Measurements from ENCODE around the gene ARNT2. TPM values are rescaled to one million over a fixed set of nuclear protein-coding genes. Genes with fewer than 3 reads are reported as not detected.
"Not testable (repeated sequence)": the region's sequence is repeated elsewhere in the genome, so short reads cannot be mapped to it uniquely, and the experiment has no call there.

ARNT2 gene
- total and polyA plus RNA-seq, 4 donors = 2.0 to 12.2 (median 5.5) TPM

DNA sequence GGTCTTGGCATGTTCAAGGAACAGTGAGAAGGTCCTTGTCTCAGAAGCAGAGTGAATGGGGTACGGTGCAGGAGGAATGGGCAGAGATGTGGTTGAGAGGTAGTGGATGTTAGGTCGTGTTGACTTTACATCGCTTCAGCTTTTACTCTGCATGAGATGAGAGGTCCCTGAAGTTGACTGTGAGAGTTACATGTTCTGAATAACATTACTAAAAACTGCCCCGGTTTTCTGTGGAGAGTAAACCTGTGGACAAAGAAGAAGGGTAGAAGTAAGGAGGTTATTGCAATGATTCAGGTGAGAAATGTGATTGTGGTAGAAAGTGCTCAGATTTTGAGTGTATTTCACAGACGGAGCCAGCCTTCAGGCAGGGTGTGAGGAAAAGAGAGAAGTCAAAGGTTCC lies 105.6 kb downstream of the ARNT2 start:
- Histone ChIP-seq H3K36me3 (ENCODE audit: control insufficient read depth in 4 of 4, insufficient read depth in 4 of 4, low read length in 4 of 4) (peaks cover 0 to 19% (median 6%) of the 10 kb centered on the region in 4 donors), H3K4me1 (ENCODE audit: control insufficient read depth in 5 of 5, insufficient read depth in 5 of 5, low read length in 5 of 5) (peaks cover 0 to 16% (median 5%) of the 10 kb centered on the region in 5 donors), H3K9ac (ENCODE audit: insufficient read depth in 1 of 2, low read length in 2 of 2) (no peak overlapping the region), H3K9me3 (ENCODE audit: control insufficient read depth in 4 of 4, insufficient read depth in 3 of 4, low read length in 3 of 4) (peaks cover 0 to 2% (median under 1%) of the 10 kb centered on the region in 4 donors), H3K27me3 (ENCODE audit: control insufficient read depth in 3 of 3, insufficient read depth in 3 of 3, low read length in 2 of 3) (no peaks in the 10 kb centered on the region), H3K4me3 (no peak overlapping the region), H3K27ac (ENCODE audit: low read depth in 1 of 2, low read length in 1 of 2) (no peak overlapping the region)
- WGBS, 2 donors = 90% methylated on average over 5 of the region's 5 CpGs
- no peak for ATAC-seq (ENCODE audit: insufficient read depth, low FRiP score)
- TF ChIP-seq, protein P1, sequence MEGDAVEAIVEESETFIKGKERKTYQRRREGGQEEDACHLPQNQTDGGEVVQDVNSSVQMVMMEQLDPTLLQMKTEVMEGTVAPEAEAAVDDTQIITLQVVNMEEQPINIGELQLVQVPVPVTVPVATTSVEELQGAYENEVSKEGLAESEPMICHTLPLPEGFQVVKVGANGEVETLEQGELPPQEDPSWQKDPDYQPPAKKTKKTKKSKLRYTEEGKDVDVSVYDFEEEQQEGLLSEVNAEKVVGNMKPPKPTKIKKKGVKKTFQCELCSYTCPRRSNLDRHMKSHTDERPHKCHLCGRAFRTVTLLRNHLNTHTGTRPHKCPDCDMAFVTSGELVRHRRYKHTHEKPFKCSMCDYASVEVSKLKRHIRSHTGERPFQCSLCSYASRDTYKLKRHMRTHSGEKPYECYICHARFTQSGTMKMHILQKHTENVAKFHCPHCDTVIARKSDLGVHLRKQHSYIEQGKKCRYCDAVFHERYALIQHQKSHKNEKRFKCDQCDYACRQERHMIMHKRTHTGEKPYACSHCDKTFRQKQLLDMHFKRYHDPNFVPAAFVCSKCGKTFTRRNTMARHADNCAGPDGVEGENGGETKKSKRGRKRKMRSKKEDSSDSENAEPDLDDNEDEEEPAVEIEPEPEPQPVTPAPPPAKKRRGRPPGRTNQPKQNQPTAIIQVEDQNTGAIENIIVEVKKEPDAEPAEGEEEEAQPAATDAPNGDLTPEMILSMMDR (IDR thresholded peaks at IDR 0.05; ENCODE audit: control extremely low read depth, extremely low read depth) = no peak
- DNase-seq = no peak

DNA sequence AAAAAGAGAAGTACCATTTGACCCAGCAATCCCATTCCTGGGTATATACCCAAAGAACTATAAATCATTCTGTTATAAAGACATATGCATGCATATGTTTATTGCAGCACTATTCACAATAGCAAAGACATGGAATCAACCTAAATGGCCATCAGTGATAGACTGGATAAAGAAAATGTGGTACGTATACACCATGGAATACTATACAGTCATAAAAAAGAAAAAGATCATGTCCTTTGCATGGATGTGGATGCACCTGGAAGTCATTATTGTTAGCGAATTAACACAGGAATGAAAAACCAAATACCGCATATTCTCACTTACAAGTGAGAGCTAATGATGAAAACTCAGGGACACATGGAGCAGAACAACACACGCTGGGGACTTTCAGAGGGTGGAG lies 106.8 kb downstream of the ARNT2 start:
- DNase-seq; H3K4me3 ChIP-seq; H3K27me3 ChIP-seq (ENCODE audit: control insufficient read depth in 3 of 3, insufficient read depth in 3 of 3, low read length in 2 of 3); H3K27ac ChIP-seq (ENCODE audit: low read depth in 1 of 2, low read length in 1 of 2); ATAC-seq (ENCODE audit: insufficient read depth, low FRiP score); H3K9me3 ChIP-seq (ENCODE audit: control insufficient read depth in 4 of 4, insufficient read depth in 3 of 4, low read length in 3 of 4); H3K9ac ChIP-seq (ENCODE audit: insufficient read depth in 1 of 2, low read length in 2 of 2): not testable (repeated sequence)
- Histone ChIP-seq H3K4me1 (ENCODE audit: control insufficient read depth in 5 of 5, insufficient read depth in 5 of 5, low read length in 5 of 5) (peaks cover 0 to 16% (median 5%) of the 10 kb centered on the region in 5 donors), H3K36me3 (ENCODE audit: control insufficient read depth in 4 of 4, insufficient read depth in 4 of 4, low read length in 4 of 4) (peaks cover 0 to 25% (median 9%) of the 10 kb centered on the region in 4 donors)
- WGBS, 2 donors = 98% methylated on average over 4 of the region's 4 CpGs

DNA sequence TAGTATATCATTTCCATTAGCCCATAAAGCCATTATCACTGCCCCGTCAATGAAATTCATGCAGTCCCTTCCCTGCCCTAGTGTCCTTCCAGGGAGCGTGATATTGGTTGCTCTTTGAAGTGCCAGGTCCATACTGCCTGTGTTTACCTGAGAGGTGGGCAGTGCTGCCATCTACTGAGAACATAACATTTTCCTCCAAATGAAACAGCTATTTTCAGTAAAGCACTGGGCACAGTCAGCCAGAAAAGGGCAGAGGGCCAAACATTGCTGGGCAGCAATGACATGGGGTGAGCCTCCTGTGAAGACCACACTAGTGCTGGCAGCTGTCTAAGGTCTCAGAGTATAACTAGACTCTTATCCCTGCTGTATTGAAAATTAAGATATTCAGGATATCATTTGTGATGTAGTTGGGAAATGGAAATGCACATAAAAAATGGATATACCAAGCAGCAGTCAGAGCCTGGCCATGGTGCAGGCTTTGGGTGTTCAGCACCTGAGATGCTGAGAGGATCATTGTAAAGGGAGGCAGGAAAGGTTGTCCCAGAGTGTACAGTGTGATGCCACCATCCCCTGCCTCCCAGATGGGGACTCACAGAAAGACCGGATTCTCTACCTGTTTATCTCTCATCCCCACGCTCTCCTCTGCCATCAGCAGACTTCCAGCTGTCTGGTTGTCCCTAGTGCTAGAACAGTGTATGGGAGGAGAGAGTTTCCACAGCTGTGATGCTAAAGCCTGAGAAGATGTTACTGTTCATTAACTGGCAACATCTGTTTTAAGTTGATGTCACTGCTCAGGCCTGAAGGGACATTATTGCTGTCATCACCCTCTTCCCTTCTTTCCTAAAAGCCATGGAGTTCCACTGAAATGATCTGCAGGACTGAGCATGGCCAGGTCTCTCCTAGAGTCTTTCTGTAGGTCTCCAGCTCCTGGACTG lies 108.8 kb downstream of the ARNT2 start:
- peaks cover 0 to 28% (median 13%) of the 10 kb centered on the region in 4 donors for H3K36me3 ChIP-seq (ENCODE audit: control insufficient read depth in 4 of 4, insufficient read depth in 4 of 4, low read length in 4 of 4)
- peaks cover 0 to 5% (median 2%) of the 10 kb centered on the region in 5 donors for H3K4me1 ChIP-seq (ENCODE audit: control insufficient read depth in 5 of 5, insufficient read depth in 5 of 5, low read length in 5 of 5)
- H3K27me3 ChIP-seq (ENCODE audit: control insufficient read depth in 3 of 3, insufficient read depth in 3 of 3, low read length in 2 of 3) = no peaks in the 10 kb centered on the region
- no peak overlapping the region for H3K27ac ChIP-seq (ENCODE audit: low read depth in 1 of 2, low read length in 1 of 2)
- H3K9me3 ChIP-seq (ENCODE audit: control insufficient read depth in 4 of 4, insufficient read depth in 3 of 4, low read length in 3 of 4) = peaks cover 0 to 2% (median under 1%) of the 10 kb centered on the region in 4 donors
- WGBS, 2 donors = 87 to 91% methylated on average over 4 of the region's 4 CpGs
- ATAC-seq (ENCODE audit: insufficient read depth, low FRiP score) (no peak), DNase-seq (no peak)
- H3K9ac ChIP-seq (ENCODE audit: insufficient read depth in 1 of 2, low read length in 2 of 2) = no peak overlapping the region
- H3K4me3 ChIP-seq = no peak overlapping the region
- TF ChIP-seq, protein P1 (IDR thresholded peaks at IDR 0.05; ENCODE audit: control extremely low read depth, extremely low read depth) = no peak

DNA sequence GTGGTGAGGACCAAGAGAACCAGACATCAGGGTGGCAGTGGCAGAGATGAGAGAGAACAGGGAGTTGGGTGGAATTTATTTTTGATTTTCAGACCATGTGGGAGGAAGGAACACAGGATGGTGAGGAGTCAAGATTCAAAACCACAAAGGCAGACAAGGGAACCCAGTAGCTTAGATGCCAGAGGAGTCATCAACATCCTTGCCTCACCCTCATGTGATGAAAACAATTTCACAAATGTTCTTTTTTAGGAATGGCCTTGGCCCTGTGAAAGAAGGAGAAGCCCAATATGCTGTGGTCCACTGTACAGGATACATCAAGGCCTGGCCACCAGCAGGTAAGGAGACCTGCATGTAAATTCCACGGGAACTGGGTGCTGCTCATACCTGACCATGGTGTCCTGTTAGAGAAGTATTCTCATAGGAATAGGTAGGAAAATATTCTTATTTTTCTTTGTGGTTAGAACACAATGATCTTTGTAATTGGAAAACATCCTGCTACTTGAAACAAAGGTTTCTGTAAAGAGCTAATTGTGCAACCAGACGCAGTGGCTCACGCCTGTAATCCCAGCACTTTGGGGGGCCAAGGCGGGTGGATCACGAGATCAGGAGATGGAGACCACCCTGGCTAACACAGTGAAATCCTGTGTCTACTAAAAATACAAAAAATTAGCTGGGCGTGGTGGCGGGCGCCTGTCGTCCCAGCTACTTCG lies 110.0 kb downstream of the ARNT2 start:
- peaks cover 0 to 2% (median under 1%) of the 10 kb centered on the region in 4 donors for H3K9me3 ChIP-seq (ENCODE audit: control insufficient read depth in 4 of 4, insufficient read depth in 3 of 4, low read length in 3 of 4)
- peaks cover 0 to 5% (median 0%) of the 10 kb centered on the region in 5 donors for H3K4me1 ChIP-seq (ENCODE audit: control insufficient read depth in 5 of 5, insufficient read depth in 5 of 5, low read length in 5 of 5)
- WGBS, 2 donors = 88 to 94% methylated on average over 10 of the region's 10 CpGs
- DNase-seq = no peak
- H3K9ac ChIP-seq (ENCODE audit: insufficient read depth in 1 of 2, low read length in 2 of 2) = no peak overlapping the region
- no peaks in the 10 kb centered on the region for H3K27me3 ChIP-seq (ENCODE audit: control insufficient read depth in 3 of 3, insufficient read depth in 3 of 3, low read length in 2 of 3)
- no peak for ATAC-seq (ENCODE audit: insufficient read depth, low FRiP score)
- H3K36me3 ChIP-seq (ENCODE audit: control insufficient read depth in 4 of 4, insufficient read depth in 4 of 4, low read length in 4 of 4) = peaks cover 0 to 28% (median 13%) of the 10 kb centered on the region in 4 donors
- TF ChIP-seq, protein P1 (IDR thresholded peaks at IDR 0.05; ENCODE audit: control extremely low read depth, extremely low read depth) = no peak
- no peak overlapping the region for H3K27ac ChIP-seq (ENCODE audit: low read depth in 1 of 2, low read length in 1 of 2)
- no peak overlapping the region for H3K4me3 ChIP-seq
